Left ventricle myocardium superior (tissue), 1 donor: ENCODE measurements around the gene SLC3A2. TPM values are rescaled to one million over a fixed set of nuclear protein-coding genes. Genes with fewer than 3 reads are reported as not detected.
A peak's percentile ranks its signal among the peaks of the same experiment; 100 is the strongest.
"Not testable (repeated sequence)": the region's sequence is repeated elsewhere in the genome, so short reads cannot be mapped to it uniquely, and the experiment has no call there.

Source experiments
- ATAC-seq: fragments of 200-7000 bp; cut with Tn5 transposase; one replicate; pipeline ENCODE4 v1.9.1; 2020; ENCODE audit warnings: mild to moderate bottlenecking, moderate library complexity
- DNase-seq: peaks from one replicate; pipeline ENCODE4 v3.0.0-alpha.2; 2020
- intact Hi-C: fragments of 100-400 bp; cut with micrococcal nuclease; formaldehyde crosslinking; loops from one replicate; pipeline ENCODE4 v1.11.0; 2022
- total RNA-seq: library from RNA; stranded (reverse); fragmentation: NEBNext Ultra II Directional; extraction: Animal tissue kit (Norgen Biotek cat#: 25700); gene quantifications from one replicate; pipeline ENCODE4 v1.2.1, GENCODE V29; 2021
- donor health status: DM: no; HTN: yes; CAD: no; lungs with severe emphysema.

The SLC3A2 gene
- total RNA-seq, 1 donor from 2014 or later = 36.4 TPM

- intact Hi-C loops = no loop called here
- DNase-seq = no peak
- no peak for ATAC-seq
Observed at GRCh38 chr11:62850911-62851806, 29.5 kb upstream of the SLC3A2 start.

- DNase-seq (no peak), ATAC-seq (no peak)
- intact Hi-C loops = no loop called here
Observed at GRCh38 chr11:62851807-62852522, 28.7 kb upstream of the SLC3A2 start.

GRCh38 chr11:62852523-62853188 lies 28.0 kb upstream of the SLC3A2 start:
- ATAC-seq = no peak
- intact Hi-C loops = no loop called here

GRCh38 chr11:62853279-62853965 lies 27.3 kb upstream of the SLC3A2 start:
- intact Hi-C loops = no loop called here
- DNase-seq = no peak
- no peak for ATAC-seq

More at GRCh38 chr11:62852523-62853188, 28.0 kb upstream of the SLC3A2 start:
- DNase-seq = no peak

GRCh38 chr11:62854013-62854824 lies 26.5 kb upstream of the SLC3A2 start:
- no peak for DNase-seq
- intact Hi-C loops = no loop called here
- ATAC-seq = no peak

- intact Hi-C loops = no loop called here
- ATAC-seq (no peak), DNase-seq (no peak)
Observed at GRCh38 chr11:62854825-62855570, 25.7 kb upstream of the SLC3A2 start.

- intact Hi-C loops = no loop called here
- DNase-seq (peak; percentile 96), ATAC-seq (peak; percentile 97)
Observed at GRCh38 chr11:62855571-62856332, 24.9 kb upstream of the SLC3A2 start.

GRCh38 chr11:62856333-62856895 lies 24.3 kb upstream of the SLC3A2 start:
- intact Hi-C loops = no loop called here
- DNase-seq (no peak), ATAC-seq (no peak)

GRCh38 chr11:62857541-62857982 lies 23.1 kb upstream of the SLC3A2 start:
- ATAC-seq (no peak), DNase-seq (no peak)
- intact Hi-C loops = no loop called here

GRCh38 chr11:62858201-62858600 lies 22.5 kb upstream of the SLC3A2 start:
- no peak for ATAC-seq
- intact Hi-C loops = no loop called here

GRCh38 chr11:62859281-62859703 lies 21.4 kb upstream of the SLC3A2 start:
- DNase-seq, intact Hi-C loops, ATAC-seq: not testable (repeated sequence)

More at GRCh38 chr11:62858201-62858600, 22.5 kb upstream of the SLC3A2 start:
- DNase-seq = no peak

GRCh38 chr11:62860835-62861563 lies 19.7 kb upstream of the SLC3A2 start:
- ATAC-seq = no peak
- intact Hi-C loops = no loop called here
- DNase-seq = no peak

GRCh38 chr11:62861564-62862192 lies 19.0 kb upstream of the SLC3A2 start:
- DNase-seq, ATAC-seq, intact Hi-C loops: not testable (repeated sequence)

- ATAC-seq (no peak), DNase-seq (no peak)
Observed at GRCh38 chr11:62863687-62864335, 16.9 kb upstream of the SLC3A2 start.

GRCh38 chr11:62865635-62866034 lies 15.1 kb upstream of the SLC3A2 start:
- DNase-seq (no peak), ATAC-seq (no peak)
- intact Hi-C loops = no loop called here

More at GRCh38 chr11:62863687-62864335, 16.9 kb upstream of the SLC3A2 start:
- intact Hi-C loops = no loop called here
